K562 (cell line): Measurements from ENCODE around the gene CLTRN. TPM values are rescaled to one million over a fixed set of nuclear protein-coding genes. Genes with fewer than 3 reads are reported as not detected.

Experiments
- CSDE1 ChIP-seq, 2 experiments: fragments of 450-650 bp; IDR thresholded peaks; 2 replicates each; pipeline ENCODE4 v1.6.1; 2016; ENCODE audit warnings: mild to moderate bottlenecking in 1 of 2
- ELF1 ChIP-seq: fragments of 200-800 bp; sonication (Bioruptor generic); IDR thresholded peaks from 2 replicates; pipeline ENCODE4 v1.6.1; 2016; ENCODE audit warnings: missing genetic modification characterization, missing compliant biosample characterization
- FIP1L1 ChIP-seq: fragments of 200-400 bp; formaldehyde crosslinking; IDR thresholded peaks from 2 replicates; pipeline ENCODE4 v1.6.1; 2018; ENCODE audit warnings: mild to moderate bottlenecking, low read depth, low read length; ENCODE audit not compliant: poor library complexity, severe bottlenecking
- MAX ChIP-seq: sonication (generic); formaldehyde crosslinking; IDR thresholded peaks from 2 replicates; pipeline ENCODE4 v1.9.0; 2022; ENCODE audit warnings: mild to moderate bottlenecking, missing genetic modification reagents
- PURB ChIP-seq: sonication (generic); formaldehyde crosslinking; IDR thresholded peaks from 2 replicates; pipeline ENCODE4 v1.9.0; 2021; ENCODE audit warnings: low read depth, mild to moderate bottlenecking, missing genetic modification reagents
- TAF7 ChIP-seq: fragments of 450-650 bp; IDR thresholded peaks from 2 replicates; pipeline ENCODE4 v1.6.1; 2016; ENCODE audit warnings: missing genetic modification characterization, missing compliant biosample characterization
- TAL1 ChIP-seq: fragments of 450-650 bp; IDR thresholded peaks from 2 replicates; pipeline ENCODE4 v1.6.1; 2016; ENCODE audit warnings: mild to moderate bottlenecking
- TFAP4 ChIP-seq: sonication (generic); formaldehyde crosslinking; IDR thresholded peaks from 2 replicates; pipeline ENCODE4 v1.8.0; 2022; ENCODE audit warnings: missing genetic modification reagents, mild to moderate bottlenecking, moderate library complexity, borderline replicate concordance
- ZBTB49 ChIP-seq: sonication (generic); formaldehyde crosslinking; IDR thresholded peaks from 2 replicates; pipeline ENCODE4 v1.8.0; 2022; ENCODE audit warnings: missing genetic modification reagents, mild to moderate bottlenecking, borderline replicate concordance
- ZNF12 ChIP-seq: sonication (generic); formaldehyde crosslinking; IDR thresholded peaks from 2 replicates; pipeline ENCODE4 v1.4.0; 2020; ENCODE audit warnings: mild to moderate bottlenecking, missing genetic modification reagents
- ZNF217 ChIP-seq: sonication (generic); formaldehyde crosslinking; IDR thresholded peaks from 2 replicates; pipeline ENCODE4 v1.8.0; 2022; ENCODE audit warnings: mild to moderate bottlenecking, missing genetic modification reagents
- ZNF224 ChIP-seq: sonication (generic); formaldehyde crosslinking; IDR thresholded peaks from 2 replicates; pipeline ENCODE4 v1.8.0; 2022; ENCODE audit warnings: mild to moderate bottlenecking, missing genetic modification reagents
- ZNF57 ChIP-seq: fragments of 450-650 bp; formaldehyde crosslinking; IDR thresholded peaks from 2 replicates; pipeline ENCODE4 v1.4.0; 2020; ENCODE audit warnings: mild to moderate bottlenecking, moderate library complexity
- ZNF586 ChIP-seq: fragments of 450-650 bp; formaldehyde crosslinking; conservative IDR thresholded peaks from 2 replicates; pipeline ENCODE4 v1.4.0; 2020; ENCODE audit warnings: mild to moderate bottlenecking, moderate library complexity
- ZNF592 ChIP-seq: fragments of 450-650 bp; IDR thresholded peaks from 2 replicates; pipeline ENCODE4 v1.6.1; 2017; ENCODE audit warnings: antibody characterized with exemption, mild to moderate bottlenecking
- ZNF609 ChIP-seq: sonication (generic); formaldehyde crosslinking; IDR thresholded peaks from 2 replicates; pipeline ENCODE4 v1.8.1; 2023; ENCODE audit warnings: missing genetic modification reagents, mild to moderate bottlenecking, borderline replicate concordance
- polyA plus RNA-seq, 8 experiments: library from polyadenylated mRNA; depleted of rRNA in 4 of 8; stranded (reverse) in 5 of 8; unstranded in 3 of 8; fragments of >200 nt; fragmentation: Nextera tagmentation in 2 of 8; fragmentation: Illumina TruSeq in 1 of 8; extraction: Ambion mirVana in 2 of 8; extraction: Trizol in 1 of 8; gene quantifications; 2 replicates each; pipeline versions ENCODE4 v1.2.1 to v1.2.3, GENCODE V29; 2011 to 2014; ENCODE audit warnings: inconsistent platforms in 1 of 8, missing spikeins in 1 of 8
- total RNA-seq, 7 experiments: library from RNA; depleted of rRNA in 6 of 7; stranded (reverse); fragments of >200 nt in 6 of 7; fragmentation: Illumina TruSeq in 2 of 7; extraction: Trizol in 2 of 7; gene quantifications; 2 replicates each; pipeline versions ENCODE4 v1.2.1 to v1.2.3, GENCODE V29; 2011 to 2021; ENCODE audit warnings: low replicate concordance in 1 of 7

CLTRN gene
- total and polyA plus RNA-seq, 9 of the 15 experiments (the other 6 are each of a cell fraction or from before 2014, with no cell fraction given): 0.11 to 0.36 (median 0.18) TPM; not detected in 2

- TF ChIP-seq ELF1 (no peak), CSDE1 (IDR thresholded peaks at IDR 0.05) (no peak), MAX (CRISPR knock-in tag) (peak; percentile 73), ZNF609 (no peak), TAF7 (tag) (no peak), ZNF224 (no peak), TFAP4 (CRISPR knock-in tag) (no peak), ZNF217 (CRISPR knock-in tag) (no peak), TAL1 (no peak), FIP1L1 (no peak), ZNF592 (0 out of 2 replicates have a peak, but pooled peaks have one; percentile 51), ZBTB49 (CRISPR knock-in tag) (no peak), PURB (CRISPR knock-in tag) (no peak), ZNF586 (CRISPR knock-in tag) (no peak), ZNF12 (CRISPR knock-in tag) (no peak), ZNF57 (CRISPR knock-in tag) (no peak)
Observed at GRCh38 chrX:15674514-15674840, 9.9 kb upstream of the CLTRN start (continued).
